ENCODE results near the gene GAB1.
A peak's percentile ranks its signal among the peaks of the same experiment; 100 is the strongest.

GAB1 gene

GRCh38 chr4:143417679-143418403, 81.2 kb downstream of the GAB1 start:
- DNase-seq = no peak

DNA sequence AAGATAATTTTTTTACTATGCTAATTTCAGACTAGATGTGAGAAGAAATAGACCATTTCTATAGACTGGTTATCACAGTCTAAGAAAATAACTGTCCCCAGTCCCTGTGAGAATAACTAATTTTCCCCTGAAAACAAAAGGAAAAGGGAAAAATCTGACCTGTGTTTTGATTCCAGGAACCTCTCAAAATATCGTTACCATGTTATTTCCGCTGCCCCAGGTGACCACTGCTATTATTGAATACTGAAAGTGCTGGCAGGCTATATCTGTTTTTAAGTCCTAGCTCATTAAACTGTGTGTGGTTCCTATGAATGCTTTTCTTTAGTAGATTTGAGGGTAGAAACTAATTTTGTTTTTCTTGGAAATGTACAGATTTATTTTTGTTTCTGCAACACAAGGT, 83.6 kb downstream of the GAB1 start:
- no peak for DNase-seq

GRCh38 chr4:143421609-143422008, 84.9 kb downstream of the GAB1 start:
- no peak for DNase-seq

DNA sequence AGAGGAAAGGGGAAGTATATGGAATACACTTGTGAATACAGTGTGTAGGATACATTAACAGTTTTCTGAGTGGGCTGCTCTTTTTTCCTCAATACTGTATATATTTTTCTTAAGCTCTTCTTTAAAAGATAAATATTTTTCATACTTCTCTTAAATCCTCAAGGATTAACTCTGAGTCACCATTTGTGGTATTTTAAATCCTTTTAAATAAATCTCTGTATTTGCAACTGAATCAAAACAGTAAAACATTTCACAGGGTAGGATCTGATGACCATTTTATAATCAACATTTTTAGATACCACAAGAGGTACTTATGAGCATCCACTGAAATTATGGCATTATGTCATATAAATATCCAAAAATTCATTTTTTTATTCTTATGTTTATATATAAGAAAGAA, 87.6 kb downstream of the GAB1 start:
- peak; percentile 63 for DNase-seq

GRCh38 chr4:143431526-143432257, 95.0 kb downstream of the GAB1 start:
- no peak for DNase-seq

GRCh38 chr4:143432258-143432591, 95.5 kb downstream of the GAB1 start:
- no peak for DNase-seq

GRCh38 chr4:143433231-143433630, 96.6 kb downstream of the GAB1 start:
- DNase-seq = no peak

DNA sequence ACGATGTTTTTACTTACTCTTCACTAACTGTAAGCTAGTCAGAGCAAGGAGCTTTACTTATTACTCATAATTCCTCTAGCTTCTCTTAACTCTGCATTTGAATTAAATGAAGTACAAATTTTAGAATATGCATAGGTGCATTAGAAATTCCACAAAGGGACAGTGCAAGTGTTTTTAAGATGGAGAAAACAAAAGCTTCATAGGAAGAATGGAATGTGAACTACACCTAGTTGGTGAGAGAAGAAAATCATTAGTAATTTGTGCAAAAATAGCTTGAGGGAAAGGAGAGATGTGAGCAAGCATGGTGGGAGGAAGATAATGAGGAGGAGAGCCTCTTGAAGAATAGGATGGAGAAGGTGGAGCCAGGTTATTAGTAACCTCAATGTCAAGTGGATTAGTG, 99.3 kb downstream of the GAB1 start:
- DNase-seq = no peak

- no peak for DNase-seq
Measured at GRCh38 chr4:143437476-143437875, 100.8 kb downstream of the GAB1 start.

DNA sequence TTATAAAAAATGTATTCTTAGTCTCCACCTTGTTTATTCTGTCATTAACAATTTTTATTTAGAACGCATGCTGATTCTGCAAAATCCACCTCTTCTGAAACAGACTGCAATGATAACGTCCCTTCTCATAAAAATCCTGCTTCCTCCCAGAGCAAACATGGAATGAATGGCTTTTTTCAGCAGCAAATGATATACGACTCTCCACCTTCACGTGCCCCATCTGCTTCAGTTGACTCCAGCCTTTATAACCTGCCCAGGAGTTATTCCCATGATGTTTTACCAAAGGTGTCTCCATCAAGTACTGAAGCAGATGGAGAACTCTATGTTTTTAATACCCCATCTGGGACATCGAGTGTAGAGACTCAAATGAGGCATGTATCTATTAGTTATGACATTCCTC, 101.3 kb downstream of the GAB1 start:
- DNase-seq = no peak

- DNase-seq = no peak
Measured at GRCh38 chr4:143438710-143439109, 102.0 kb downstream of the GAB1 start.

GRCh38 chr4:143441109-143441508, 104.4 kb downstream of the GAB1 start:
- no peak for DNase-seq

DNA sequence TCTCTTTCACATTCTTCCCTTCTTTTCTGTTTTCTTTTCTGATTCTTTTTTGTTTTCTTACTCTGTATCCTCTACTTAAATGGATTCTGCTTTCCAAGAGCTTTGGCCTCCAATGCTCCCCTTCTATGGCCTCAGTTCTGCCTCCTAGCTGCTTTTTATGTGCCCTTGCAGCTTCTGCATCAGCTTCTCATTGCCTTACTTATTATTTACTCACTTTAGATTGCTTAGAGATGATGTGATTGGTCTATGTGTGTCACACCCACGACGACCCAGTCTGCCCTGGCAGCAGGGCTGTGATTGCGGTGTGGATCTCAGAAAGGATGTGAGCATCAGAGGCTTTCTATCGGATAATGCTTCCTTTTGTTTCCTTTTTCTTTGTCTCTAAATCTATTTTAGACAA, 105.0 kb downstream of the GAB1 start:
- no peak for DNase-seq

DNA sequence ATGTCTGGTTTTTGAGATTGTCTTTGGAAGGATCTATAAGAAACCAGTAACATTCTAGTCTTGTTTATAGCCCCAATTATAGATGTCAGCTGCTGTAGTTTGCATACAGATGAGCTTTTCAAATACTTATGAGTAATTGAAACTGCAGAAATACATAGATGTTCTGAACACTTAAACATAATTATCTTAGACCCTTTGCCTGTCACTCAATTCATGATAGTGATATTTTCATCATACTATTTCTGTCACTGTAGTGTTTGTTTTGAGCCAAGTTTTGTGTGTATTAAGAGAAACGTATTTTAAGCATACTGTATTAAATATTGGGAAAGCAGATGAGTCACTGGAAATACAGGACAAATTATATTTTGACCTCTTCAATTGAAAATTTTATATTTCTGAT, 107.1 kb downstream of the GAB1 start:
- no peak for DNase-seq

DNA sequence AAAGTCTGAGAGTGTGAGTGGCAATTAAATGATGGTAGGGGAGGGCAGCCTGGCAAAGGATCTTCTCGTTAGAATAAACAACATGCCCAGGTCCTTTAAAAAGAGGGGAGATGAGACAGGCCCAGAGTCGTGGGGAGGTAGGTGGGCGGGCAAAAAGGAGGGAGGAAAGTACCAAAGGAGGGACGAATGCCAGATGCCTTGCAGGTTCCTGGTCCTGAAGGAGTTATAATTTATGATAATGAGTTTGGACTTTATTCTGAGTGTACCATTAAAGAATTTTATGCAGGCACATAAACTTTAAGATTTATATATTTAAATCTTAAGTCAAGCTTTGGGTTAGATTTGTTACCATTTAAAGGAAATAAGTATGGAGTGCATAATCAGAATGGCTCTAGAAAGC, 114.5 kb downstream of the GAB1 start:
- DNase-seq = no peak

DNA sequence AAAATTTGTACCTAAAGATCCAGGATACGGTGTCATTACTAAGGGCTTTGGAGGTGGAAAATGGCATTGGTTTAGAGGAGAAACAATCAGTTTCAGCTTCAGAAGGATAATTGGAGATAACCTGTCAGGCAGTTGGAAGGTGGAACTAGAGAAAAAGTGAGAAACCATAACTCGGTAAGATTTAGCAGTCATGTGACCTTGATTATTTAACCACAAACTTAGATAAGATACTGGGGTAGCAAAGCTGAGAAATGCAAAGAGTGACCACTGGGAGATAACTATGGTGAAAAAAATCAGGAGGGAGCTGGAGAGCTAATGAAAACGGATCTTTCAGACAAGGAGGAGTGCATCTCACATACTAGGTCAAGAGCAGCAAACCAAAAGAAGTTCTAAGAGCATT, 118.5 kb downstream of the GAB1 start:
- DNase-seq = no peak

- no peak for DNase-seq
Measured at GRCh38 chr4:143458966-143459365, 122.3 kb downstream of the GAB1 start.

GRCh38 chr4:143473334-143474126, 136.9 kb downstream of the GAB1 start:
- no peak for DNase-seq

DNA sequence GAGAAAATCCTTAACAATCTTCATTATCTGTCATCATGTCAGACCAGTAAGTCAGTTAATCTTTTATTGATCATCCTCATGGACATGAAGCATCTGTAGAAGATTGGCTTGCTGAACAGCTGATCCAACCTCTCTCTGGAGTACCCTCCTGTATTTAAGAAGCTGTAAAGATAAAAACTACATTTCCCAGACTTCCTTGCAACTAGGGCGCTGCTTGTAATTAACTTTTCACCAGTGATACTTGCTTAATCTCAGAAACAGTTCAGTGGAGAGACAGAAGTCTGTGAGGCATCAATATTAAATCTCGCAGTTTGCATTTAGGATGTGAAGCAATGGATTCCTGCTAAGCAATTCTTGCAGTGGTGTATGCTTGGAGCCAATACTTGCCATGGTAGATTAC, 140.8 kb downstream of the GAB1 start:
- no peak for DNase-seq

GRCh38 chr4:143481361-143481760, 144.7 kb downstream of the GAB1 start:
- DNase-seq = no peak

GRCh38 chr4:143482840-143483239, 146.2 kb downstream of the GAB1 start:
- DNase-seq = peak; percentile 58

DNA sequence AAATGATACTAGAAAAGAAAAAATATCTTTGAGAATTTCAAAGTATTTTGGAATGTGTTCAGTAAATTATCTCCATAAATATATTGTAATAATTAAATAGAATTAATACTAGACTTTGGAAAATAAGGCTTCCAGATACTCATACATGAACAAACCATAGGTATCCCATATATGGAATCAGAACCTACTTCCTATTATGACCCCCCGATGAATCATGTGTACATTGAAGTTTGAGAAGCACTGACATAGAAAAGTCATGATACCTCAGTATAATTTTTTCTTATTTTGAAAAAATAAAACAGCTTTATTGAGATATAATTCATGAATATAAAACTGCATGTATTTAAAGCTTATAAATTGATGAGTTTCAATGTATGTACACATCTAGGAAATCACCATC, 149.6 kb downstream of the GAB1 start:
- DNase-seq = peak; percentile 9

GRCh38 chr4:143488687-143489086, 152.0 kb downstream of the GAB1 start:
- DNase-seq = no peak

DNA sequence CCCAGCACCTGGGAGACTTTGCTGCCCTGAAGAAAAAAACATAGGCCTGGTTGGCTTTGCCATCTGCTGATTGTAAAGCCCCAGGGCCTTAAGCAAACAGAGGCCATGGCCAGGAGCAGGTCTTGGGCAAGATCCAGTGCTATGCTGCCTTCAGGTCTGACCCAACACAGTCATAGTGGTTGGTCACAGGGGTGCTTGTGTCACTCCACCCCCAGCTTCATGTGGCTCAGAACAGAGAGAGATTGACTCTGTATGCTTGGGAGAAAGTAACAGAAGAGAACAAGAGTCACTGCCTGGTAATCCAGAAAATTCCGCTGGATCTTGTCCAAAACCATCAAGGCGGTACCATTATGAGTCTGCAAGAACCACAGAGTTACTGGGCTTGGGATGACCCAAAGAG, 152.4 kb downstream of the GAB1 start:
- DNase-seq = peak; percentile 13

All from fibroblast of skin of scalp (primary cell).